Hematopoietic multipotent progenitor cell (in vitro differentiated cells): Measurements from ENCODE around the gene TGOLN2. TPM values are rescaled to one million over a fixed set of nuclear protein-coding genes. Genes with fewer than 3 reads are reported as not detected.
A peak's percentile ranks its signal among the peaks of the same experiment; 100 is the strongest.
"Not testable (repeated sequence)": the region's sequence is repeated elsewhere in the genome, so short reads cannot be mapped to it uniquely, and the experiment has no call there.

ENCODE experiments used
- DNase-seq, 3 donors: peaks; one replicate each; pipeline ENCODE4 v3.0.0-alpha.2; 2011 to 2015; ENCODE audit warnings: low read depth in 2 of 3, low spot score in 2 of 3
- total RNA-seq: library from RNA; depleted of rRNA; stranded (reverse); fragments of >200 nt; gene quantifications from one replicate; pipeline ENCODE4 v1.2.3, GENCODE V29; 2012

TGOLN2 gene
- total RNA-seq, 1 donor: 59.2 TPM

GRCh38 chr2:85340034-85340892, 12.5 kb upstream of the TGOLN2 start:
- no peak for DNase-seq

DNA sequence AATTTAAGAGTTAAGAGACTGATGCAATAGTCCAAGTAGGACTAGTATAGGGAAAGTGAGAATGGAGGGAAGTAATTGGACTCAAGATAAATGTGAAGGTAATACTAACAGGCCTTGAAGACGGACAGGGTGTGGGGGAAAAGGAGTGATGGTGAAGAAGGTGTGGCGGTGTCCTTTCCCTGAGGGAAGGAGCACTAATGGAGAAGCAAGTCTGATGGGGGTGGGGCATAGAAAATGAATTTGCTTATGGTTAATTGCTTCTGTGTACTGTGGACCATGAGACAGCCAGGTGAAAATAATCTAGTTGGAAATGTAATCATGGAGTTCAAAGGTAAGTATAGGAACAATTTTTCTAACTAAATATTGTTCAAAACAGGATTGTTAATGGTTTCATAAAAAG, 7.1 kb upstream of the TGOLN2 start:
- DNase-seq: no peak

- DNase-seq: not testable (repeated sequence)
Observed at GRCh38 chr2:85333877-85334276, 6.1 kb upstream of the TGOLN2 start.

GRCh38 chr2:85330839-85331636, 3.2 kb upstream of the TGOLN2 start:
- DNase-seq: no peak

DNA sequence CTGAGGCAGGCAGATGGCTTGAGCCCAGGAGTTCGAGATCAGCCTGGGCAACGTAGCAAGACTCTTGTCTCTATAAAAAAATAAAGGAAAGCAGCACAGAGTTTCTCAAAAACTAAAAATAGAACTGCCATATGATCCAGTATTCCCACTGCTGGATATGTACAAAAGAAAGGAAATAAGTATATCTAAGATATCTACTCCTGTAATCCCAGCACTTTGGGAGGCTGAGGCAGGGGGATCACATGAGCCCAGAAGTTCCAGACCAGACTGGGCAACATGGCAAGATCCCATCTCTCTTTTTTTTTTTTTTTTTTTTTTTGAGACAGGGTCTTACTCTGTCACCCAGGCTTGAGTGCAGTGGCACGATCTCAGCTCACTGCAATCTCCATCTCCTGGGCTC, 1.9 kb upstream of the TGOLN2 start:
- not testable (repeated sequence) for DNase-seq

- DNase-seq: no peak
Observed at GRCh38 chr2:85329181-85329651, 1.4 kb upstream of the TGOLN2 start.

DNA sequence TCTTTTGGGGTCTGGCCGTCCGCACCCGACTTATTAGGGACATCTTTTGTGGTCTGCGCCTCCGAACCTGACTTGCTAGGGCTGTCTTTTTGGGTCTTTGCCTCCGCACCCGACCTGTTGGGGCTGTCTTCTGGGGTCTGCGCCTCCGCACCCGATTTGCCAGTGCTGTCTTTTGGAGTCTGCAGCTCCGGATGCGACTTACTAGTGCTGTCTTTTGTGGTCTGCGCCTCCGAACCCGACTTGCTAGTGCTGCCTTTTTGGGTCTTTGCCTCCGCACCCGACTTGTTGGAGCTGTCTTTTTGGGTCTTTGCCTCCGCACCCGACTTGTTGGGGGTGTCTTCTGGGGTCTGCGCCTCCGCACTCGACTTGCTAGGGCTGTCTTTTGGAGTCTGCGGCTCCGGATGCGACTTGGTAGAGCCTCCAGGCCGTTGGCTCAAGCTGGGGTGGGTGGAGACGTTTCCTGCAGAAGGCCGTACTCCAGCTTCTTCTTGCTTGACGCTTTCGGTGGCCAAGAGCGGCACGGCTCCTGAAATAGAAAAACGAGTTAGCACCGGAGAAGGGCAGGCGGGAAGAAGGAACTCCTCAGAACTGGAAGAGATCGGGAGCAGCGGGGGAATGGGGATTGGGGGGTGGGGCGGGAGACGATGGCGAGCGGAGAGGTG, 498 bp downstream of the TGOLN2 start:
- peak in 2 of 3 donors; percentile 37 to 61 for DNase-seq

- peak in 2 of 3 donors; percentile 49 to 65 for DNase-seq
Observed at GRCh38 chr2:85326406-85327159, 1.2 kb downstream of the TGOLN2 start.

- DNase-seq: no peak
Observed at GRCh38 chr2:85325466-85325811, 2.4 kb downstream of the TGOLN2 start.

- DNase-seq: no peak
Observed at GRCh38 chr2:85324639-85325465, 2.9 kb downstream of the TGOLN2 start.

- not testable (repeated sequence) for DNase-seq
Observed at GRCh38 chr2:85323988-85324367, 3.8 kb downstream of the TGOLN2 start.

DNA sequence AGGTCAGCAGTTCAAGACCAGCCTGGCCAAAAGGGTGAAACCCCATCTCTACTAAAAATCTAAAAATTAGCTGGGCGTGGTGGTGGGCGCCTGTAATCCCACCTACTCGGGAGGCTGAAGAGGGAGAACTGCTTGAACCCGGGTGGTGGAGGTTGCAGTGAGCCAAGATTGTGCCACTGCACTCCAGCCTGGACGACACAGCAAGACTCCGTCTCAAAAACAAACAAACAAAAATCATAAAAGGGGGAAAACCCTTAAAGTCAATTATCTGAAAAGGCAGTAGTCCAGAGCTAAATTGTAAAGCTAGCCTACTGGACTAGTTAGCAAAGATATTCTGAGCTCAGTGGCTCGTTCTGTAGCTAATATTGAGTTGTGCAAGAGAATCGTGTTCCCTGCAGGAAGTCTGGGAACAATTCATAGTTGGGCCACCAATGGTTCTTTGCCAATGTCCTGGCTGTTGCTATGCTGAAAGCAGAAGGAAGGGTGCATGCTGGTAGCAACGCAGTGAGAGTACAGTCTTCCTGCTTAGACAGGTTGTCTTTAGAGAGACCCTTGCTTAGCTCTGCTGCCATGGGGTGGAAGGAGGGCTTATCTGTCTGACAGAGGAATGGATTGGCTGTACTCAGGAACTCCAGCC, 4.3 kb downstream of the TGOLN2 start:
- DNase-seq: no peak

- no peak for DNase-seq
Observed at GRCh38 chr2:85319796-85320195, 8.0 kb downstream of the TGOLN2 start.

DNA sequence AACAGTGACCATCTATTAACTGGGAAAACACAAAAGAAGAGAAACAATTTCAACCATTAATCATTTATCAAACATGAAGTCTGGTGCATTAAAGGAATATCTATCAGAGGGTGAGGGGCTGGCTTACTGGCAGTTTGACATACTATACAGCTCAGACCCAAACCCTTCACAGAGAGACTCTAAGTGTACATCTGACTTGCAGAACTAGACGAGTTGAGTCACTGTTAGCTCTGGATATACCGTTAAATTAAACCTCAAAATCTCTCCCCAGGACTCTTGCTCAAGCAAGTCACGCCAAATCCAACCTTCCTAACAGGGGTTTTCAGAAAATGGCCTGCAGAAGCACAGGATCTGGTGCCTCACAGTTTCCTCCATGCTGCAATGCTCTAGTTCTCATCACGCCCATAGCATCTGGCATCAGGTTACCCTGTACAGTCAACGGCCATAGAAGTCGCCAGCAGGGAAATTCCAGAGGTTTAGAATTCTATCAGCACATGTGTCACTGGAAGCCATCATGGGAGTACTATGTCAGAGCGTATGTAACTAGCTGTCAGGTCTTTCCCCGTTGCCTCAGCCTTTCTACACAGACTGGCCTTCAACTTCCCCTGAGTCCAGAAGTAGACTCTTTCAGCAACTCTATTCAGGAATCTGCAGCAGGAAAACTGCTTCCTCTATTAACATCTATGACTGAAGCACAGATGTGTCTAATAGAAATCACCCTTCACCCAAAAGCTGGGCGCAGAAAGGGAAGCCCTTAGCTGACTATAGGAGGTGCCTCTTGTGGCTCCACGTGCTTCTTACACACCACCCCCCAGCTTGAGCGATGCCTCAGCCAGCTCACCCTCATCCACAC, 9.3 kb downstream of the TGOLN2 start:
- DNase-seq: no peak

DNA sequence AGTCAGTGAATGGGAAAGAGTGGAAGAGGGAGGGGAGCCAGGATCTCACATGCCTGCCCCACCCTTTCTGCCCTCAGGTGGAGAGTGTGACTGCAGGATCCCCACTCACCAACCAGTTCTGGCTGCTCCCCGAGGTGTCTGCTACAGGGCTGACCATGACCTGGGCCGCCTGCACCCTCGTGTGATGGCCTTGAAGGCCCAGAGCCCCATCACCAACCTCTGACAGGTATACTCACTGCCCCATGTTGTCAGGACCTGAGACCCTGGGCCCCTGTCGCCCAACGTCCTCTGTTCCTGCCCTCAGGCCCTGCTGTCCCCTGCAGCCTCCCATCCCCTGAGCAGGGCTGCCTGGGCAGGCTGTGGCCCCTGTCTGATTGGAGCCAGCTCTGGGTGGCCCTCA, 11.9 kb downstream of the TGOLN2 start:
- DNase-seq: not testable (repeated sequence)

- DNase-seq: no peak
Observed at GRCh38 chr2:85314884-85315242, 12.9 kb downstream of the TGOLN2 start.

DNA sequence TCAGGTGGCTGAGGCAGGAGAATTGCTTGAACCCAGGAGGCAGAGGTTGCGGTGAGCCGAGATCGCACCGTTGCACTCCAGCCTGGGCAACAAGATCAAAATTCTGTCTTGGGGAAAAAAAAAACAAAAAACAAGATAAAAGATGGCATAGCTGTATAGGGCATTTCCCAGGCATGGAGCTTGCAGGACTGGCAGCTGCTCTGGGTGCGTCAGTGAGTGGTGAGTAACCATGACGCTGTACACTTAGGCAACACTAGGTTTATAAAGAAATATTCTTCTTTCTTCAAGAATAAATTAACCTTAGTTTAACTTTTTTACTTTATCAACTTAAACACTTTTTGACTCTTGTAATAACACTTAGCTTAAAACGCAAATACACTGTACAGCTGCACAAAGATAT, 15.4 kb downstream of the TGOLN2 start:
- DNase-seq: no peak

- DNase-seq: no peak
Observed at GRCh38 chr2:85310330-85310729, 17.5 kb downstream of the TGOLN2 start.
